HG02981 (cell line): ENCODE measurements around the gene SLC25A34.

Experiments
- ATAC-seq: cut with Tn5 transposase; IDR thresholded peaks from one replicate; pipeline ENCODE4 v1.9.1; 2021; ENCODE audit warnings: mild to moderate bottlenecking, moderate library complexity; ENCODE audit not compliant: unreplicated experiment

The SLC25A34 gene

DNA sequence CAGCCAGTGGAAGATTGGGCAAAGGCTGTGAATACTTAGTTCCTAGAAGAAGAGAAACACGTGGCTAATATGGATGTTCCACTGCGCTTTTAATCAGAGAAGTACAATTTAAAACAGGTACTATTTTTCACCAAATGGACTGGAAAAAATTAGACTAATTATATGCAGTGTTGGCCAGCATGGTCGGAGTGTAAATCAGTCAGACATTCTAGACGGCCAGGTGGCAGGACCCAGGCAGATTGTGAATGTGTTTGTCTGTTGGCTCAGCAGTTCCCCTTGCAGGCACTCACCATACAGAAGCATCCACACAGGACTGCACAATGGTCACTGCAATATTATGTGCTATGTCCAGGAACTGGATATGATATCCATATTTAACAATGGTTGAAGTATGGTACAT, 23.9 kb upstream of the SLC25A34 start:
- ATAC-seq = no peak

DNA sequence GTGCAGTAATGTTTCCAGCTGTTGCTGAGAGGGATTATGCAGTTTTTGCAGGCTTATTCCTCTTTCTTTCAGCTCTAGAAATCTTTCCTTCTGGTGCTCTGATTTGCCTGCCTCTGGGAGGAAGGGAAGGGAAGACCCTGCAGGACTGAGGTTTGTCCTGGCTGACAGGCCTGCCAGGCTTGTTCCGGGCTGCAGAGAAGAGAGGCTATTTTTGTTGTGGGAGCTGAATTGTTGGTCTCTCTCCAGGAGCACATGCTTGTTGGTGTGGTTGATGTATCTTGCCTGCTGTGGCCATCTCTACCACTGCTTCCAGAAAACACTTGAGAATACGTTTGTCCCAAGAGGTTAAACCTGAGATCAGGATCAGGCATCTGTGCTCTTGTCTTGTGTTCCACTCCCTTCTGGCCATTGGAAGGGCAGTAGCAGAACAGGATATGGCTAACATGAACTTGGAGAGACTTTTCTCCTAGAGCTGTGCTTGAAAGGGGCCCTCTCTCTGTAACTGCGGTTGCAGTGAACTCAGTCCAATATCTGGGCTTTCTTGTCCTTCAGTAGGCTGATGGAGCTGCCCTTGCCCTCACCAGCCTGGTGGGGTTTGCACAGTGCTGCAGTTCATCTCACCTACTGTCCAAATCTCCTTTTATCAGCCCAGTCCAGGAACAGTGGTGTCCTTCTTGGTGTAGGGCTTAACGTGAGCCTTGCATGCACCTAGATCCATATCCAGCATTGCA, 21.5 kb upstream of the SLC25A34 start:
- ATAC-seq = no peak

DNA sequence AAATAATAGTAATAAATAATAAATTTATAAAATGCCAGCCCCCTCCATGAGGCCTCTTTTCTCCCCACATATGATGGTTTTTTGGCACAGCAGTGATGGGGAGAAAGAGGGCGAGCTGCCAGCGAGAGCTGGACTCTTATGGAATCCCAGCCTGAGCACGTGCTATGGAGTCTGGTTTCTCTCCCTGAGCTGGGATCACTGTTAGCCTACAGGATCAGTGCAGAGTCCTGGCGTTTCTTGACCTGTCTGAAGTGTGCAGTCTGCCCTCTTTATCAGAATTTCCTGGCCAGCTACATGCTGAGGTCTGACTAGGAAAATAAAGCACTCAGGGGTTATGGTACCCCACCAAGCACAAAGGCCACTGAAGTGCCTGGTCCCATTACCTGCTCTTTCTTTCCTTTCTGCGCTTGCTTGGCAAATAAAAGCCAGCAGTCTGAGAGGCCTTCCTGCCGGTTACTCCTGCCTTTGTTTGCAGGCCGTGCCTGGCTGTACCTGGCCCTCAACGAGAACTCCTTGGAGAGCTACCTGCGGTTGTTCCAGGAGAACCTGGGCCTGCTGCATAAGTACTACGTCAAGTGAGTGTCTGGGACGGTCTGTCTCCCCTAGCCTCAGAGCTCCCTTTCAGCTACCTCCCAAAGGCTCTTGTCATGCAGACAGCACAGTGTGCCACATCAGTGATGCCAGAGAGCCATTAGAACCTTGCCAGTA, 18.5 kb upstream of the SLC25A34 start:
- ATAC-seq = no peak

- no peak for ATAC-seq
These were observed 17.9 kb upstream of the SLC25A34 start for GRCh38 chr1:15718199-15718601.

GRCh38 chr1:15719381-15720120, 16.5 kb upstream of the SLC25A34 start:
- no peak for ATAC-seq

GRCh38 chr1:15720861-15721260, 15.2 kb upstream of the SLC25A34 start:
- no peak for ATAC-seq

DNA sequence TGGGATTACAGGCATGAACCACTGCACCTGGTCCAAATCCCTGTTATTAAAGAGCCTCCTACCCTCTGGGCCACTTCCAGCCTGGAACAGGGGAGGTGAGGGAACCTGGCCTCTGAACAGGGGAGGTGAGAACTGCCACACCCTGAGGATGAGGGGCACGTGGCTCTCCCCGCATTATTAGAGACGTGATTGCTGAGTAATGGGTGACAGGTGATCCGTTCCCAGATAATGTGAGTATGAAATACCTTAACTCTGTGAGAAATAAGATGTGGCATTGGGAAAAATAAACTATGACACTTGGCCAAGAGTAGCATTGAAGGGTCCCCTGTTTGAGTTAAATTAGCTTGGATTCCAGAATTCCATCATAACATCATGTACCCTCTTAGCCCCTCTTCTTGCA, 13.6 kb upstream of the SLC25A34 start:
- ATAC-seq = no peak

GRCh38 chr1:15722836-15723532, 13.1 kb upstream of the SLC25A34 start:
- ATAC-seq = no peak

DNA sequence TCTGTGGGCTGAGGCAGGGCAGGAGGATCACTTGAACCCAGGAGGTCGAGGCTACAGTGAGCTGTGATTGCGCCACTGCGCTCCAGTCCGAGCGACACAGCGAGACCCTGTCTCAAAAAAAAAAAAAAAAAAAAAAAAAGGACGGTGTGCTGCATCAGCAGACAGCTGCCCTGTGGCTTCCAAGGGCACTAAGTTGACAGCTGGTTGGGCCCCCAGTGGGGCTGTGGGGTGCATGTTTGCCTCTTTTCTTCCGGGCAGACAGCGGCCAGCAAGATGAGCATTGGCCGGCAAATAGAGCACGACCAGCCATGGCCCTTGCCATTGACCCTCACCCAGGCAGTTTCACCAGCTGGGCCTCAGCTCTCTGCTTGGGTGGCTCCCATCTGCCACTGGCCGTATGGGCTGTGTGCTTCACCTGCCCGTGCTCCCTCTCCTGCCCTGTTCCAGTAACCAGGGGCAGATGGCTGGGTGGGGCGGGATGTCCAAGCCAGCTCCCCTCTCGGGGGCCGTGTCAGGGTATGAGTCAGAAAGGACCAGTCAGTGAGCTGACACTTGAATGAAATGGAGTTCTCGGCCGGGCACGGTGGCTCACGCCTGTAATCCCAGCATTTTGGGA, 12.3 kb upstream of the SLC25A34 start:
- no peak for ATAC-seq

GRCh38 chr1:15724949-15725880, 10.8 kb upstream of the SLC25A34 start:
- ATAC-seq = no peak

GRCh38 chr1:15726508-15726907, 9.6 kb upstream of the SLC25A34 start:
- no peak for ATAC-seq

DNA sequence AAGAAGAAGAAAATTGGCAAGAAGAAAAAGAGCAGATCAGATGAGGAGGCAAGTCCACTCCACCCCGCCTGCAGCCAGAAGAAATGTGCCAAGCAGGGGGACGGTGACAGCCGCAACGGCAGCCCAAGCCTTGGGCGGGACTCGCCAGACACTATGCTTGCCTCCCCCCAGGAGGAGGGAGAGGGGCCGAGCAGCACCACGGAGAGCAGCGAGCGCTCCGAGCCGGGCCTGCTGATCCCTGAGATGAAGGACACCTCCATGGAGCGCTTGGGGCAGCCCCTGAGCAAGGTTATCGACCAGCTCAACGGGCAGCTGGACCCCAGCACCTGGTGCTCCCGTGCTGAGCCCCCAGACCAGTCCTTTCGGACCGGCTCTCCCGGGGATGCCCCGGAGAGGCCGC, 9.0 kb upstream of the SLC25A34 start:
- no peak for ATAC-seq

GRCh38 chr1:15727424-15727823, 8.6 kb upstream of the SLC25A34 start:
- ATAC-seq = no peak

GRCh38 chr1:15727866-15728534, 8.1 kb upstream of the SLC25A34 start:
- ATAC-seq = no peak

DNA sequence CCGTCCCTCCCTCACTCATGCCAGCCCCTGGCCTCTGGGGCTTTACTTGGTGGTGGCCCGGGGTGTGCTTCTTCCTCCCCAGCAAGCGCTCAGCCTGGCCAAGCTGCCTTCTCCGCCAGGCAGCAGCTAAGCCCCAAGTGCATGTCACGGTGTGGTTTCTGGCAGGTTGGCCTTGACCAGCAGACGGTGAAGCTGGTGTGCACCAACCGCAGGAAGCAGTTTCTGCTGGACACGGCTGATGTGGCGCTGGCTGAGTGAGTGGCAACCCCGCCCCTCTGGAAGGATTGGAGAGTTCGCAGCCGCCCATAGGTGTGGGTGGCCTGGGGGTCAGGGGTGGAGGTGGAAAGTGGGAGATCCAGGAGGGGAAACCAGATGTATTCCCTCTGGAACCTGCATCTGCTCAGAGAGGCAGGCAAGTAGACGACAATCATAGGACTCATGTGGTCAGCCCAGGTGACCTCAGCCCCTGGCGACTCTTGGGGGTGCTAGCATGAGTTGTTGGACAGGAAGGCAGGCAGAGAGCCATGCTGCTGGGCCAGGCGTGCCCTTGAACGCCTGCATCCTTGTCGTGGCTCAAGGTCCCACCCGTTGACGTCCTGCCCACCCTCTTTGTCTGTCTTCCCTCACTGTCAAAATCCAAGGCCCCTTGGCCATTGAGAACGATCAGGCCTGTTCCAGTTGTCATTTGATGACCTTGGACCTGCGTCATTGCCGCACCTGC, 7.0 kb upstream of the SLC25A34 start:
- no peak for ATAC-seq

- ATAC-seq = no peak
These were observed 5.6 kb upstream of the SLC25A34 start for GRCh38 chr1:15730423-15730822.

GRCh38 chr1:15730936-15731335, 5.1 kb upstream of the SLC25A34 start:
- no peak for ATAC-seq
